GM18498 (cell line): ENCODE data around the gene RUSC2.
"Not testable (repeated sequence)": the region's sequence is repeated elsewhere in the genome, so short reads cannot be mapped to it uniquely, and the experiment has no call there.

Experiments used
- ATAC-seq: cut with Tn5 transposase; IDR thresholded peaks from one replicate; pipeline ENCODE4 v1.9.1; 2021; ENCODE audit warnings: mild to moderate bottlenecking, moderate library complexity; ENCODE audit not compliant: unreplicated experiment

Gene RUSC2

DNA sequence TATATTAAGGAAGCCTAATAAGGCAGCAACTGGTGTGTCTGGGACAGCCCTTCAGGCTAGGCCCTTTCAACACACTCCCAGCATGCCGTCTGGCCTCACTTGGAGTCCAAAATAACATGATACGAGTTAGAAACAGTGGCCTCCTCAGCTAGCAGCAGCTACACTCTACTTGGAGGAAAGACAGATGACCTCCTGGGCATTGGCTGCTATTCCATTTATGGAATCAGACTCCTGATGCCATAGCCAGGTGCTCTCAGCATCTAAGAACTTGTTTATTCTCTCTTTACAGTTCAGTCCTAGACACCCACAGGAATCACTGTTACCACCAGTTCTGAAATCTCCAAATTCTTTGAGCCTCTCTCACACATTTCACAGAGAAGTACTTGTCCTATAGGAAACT, 31.8 kb downstream of the RUSC2 start:
- ATAC-seq = no peak

DNA sequence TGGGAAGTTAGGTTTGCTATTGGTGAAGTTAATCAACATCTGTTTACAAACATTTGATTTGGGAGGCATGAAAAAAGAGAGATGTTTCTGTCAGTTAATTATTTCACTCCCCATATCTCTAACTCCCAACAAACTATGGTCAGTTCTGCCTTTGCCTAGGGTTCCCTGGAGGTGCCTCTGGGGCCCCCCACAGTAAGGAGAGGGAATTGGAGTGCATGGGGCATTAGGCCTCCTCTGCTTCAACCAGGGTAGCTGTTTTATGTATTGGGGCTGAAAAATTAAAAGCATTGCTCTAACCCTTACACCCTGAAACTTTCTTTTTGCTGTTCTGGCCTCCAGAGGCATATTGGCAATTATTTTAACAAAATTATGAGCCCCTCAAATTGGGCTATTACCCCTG, 32.3 kb downstream of the RUSC2 start:
- no peak for ATAC-seq

DNA sequence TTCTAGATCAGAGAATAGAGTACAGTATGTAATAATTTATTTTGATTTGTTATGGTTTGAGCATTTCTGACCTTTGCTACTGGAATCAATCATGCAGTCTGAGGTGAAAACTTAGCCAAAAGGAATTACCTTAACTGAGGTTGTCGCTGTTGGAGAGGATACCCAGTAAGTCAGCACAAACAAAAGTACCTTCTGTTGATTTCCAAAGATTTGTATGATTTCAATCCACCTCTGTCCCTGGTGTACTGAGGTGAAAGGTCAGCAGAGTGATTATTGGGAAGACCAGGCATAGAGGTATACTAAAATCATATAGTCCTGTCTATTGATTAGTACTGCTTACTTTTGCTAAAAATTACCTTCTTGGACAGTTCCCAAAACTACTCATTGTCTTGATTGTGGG, 32.8 kb downstream of the RUSC2 start:
- ATAC-seq = no peak

DNA sequence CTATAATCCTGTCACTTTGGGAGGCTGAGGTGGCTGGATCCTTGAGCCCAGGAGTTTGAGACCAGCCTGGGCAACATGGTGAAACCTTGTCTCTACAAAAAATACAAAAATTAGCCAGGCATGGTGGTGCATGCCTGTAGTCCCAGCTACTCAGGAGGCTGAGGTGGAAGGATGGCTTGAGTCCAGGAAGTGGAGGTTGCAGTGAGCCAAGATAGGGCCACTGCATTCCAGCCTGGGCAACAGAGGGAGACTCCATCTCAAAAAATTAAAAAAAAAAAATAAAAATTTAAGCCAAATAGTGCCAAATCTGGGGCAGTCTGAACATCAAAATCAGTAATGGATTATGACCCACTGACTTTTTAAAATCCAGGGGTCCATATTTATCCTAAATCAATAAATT, 33.6 kb downstream of the RUSC2 start:
- ATAC-seq = not testable (repeated sequence)

DNA sequence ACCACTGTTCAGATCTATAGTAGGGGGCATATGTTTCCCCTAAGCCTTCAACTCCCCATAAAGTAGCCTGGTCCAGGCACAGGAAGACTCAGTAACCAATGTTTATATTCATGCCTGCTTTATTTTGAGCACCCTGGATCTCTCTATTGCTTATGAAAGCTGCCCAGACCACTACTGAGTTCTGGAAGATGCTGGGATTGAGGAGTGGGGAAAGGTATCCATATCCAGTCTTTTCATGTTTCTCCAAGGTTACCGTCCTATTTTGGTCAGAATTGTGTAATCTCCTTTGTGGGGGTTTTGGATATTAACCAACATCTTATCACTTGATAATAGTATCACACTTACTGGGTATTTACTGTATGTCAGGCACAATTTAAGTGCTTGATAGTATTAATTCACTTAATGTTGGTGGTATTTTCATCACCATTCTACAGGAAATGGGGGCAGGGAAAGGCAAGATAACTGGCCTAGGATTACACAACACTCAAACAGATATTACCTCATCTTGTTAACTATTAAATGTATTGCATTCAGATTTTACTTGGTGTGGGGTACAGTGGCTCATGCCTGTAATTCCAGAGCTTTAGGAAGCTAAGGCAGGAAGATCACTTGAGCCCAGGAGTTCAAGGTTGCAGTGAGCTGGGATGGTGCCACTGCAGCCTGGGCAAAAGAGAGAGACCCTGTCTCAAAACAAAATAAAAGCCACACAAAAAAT, 36.3 kb downstream of the RUSC2 start:
- no peak for ATAC-seq

DNA sequence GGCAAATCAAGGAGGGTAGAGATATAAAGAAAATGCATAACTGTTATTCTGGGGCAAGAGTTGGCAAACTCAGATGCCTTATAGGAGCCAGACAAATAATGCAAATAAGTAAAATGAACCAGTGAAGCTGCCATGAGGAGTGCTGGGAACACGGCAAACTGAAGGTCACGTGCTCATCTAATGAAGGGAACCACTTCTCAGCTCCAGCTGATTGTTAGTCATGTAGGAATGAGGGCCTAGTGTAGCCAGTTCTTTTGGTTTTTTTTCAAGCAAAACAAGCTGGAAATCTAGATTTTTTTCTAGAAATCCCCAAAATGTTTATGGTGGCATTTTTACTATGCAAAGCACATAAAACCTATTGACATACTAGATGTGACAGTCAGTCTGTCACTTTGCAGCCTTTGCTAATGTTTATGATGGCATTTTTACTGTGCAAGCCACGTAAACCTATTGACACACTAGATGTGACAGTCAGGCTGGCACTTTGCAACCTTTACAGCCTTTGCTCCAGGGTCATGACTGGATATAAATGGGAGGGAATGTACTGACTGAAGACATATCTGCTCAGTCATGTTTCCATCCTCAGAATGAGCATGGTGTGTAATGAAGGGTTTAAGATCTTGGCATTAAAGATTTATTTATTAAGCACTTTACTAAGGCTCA, 39.4 kb downstream of the RUSC2 start:
- ATAC-seq = no peak

DNA sequence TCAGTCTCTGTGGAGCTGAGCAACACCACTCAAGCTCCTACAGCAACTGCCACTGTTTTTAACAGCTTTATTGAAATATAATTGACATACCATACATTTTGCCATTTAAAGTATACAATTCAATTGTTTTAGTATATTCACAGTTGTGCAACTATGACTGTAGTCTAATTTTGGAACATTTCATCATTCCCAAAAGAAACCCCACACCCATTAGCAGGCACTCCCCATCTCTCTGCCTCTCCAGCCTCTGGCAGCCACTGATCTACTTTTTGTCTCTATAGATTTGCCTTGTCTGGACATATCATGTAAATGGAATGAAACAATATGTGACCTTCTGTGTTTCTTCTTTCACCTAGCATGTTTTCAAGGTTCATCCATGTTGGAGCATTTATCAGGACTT, 43.5 kb downstream of the RUSC2 start:
- ATAC-seq = no peak

DNA sequence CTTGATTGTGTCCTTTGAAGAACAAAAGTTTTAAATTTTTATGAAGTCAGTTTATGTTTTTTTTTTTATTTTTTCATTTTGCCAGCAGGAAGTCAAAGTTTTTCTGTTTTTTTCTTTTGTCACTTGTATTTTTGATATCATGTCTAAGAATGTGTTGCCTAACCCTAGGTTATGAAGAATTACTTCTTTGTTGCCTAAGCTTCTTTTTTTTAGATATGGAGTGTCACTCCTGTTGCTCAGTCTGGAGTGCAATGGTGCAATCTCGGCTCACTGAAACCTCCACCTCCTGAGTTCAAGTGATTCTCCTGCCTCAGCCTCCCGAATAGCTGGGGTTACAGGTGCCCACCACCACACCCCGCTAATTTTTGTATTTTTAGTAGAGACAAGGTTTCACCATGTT, 45.0 kb downstream of the RUSC2 start:
- ATAC-seq = not testable (repeated sequence)

DNA sequence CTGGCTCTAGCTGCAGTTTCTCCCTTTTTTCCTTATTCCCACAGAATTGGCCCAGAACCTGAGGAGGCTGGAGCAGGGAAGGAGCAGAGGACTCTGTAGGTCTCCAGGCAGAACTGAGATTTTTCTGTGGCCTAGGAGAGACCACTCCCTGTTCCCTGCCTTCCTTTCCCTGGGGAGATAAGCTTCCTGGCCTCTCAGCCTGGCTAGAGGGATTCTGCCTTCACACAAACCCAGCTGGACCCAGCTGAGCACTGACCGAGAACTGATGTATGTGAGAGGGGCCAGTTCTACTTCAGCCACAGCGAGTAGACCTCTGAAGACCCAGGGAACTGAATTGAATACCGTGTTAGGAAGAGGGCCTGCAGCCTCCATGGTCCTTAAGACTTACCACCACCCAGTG, 48.0 kb downstream of the RUSC2 start:
- ATAC-seq = no peak

DNA sequence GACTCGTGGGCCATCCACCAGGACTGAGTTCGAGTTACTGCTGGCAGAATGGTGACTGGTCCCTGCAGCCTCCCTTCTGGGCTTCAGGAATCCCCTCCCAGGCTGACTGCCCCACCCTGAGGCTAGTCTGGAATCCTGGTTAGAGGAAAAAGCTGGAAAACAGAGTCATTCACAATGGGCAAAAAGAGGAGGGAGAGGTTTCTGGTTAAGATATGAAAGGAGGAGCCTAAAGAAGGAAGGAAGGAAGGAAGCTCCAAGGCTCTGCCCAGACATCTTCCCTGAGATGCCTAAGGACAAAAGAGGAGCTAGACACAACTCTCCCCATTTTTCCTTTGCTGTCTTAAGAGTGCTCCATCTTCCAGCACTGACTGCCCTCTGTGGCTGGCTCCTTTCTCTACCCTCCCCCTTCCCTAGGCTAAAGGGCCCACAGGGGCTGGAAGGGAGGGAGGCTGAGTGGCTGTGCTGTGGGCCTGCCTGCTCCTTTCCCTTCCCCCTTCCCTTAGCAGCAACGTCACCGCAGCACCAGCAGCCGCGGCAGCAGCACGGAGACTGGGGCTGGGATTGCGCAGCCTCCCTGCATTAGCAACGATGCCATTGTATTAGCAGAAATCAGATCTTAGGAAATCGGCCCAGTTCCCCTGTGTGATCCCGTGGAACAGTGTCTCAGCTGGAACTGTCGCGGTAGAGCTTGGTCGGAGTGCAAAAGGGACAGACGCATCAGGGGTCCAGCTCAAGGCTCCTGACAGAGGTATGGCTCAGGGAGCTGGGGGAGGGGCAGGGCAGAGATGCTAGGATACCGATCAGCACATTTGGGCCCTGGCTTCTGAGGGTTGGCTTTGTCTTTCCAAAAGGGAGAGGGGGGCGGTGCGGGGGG, 48.7 kb downstream of the RUSC2 start:
- no peak for ATAC-seq
